ENCODE data around the gene FAM131A. TPM values are rescaled to one million over a fixed set of nuclear protein-coding genes. Genes with fewer than 3 reads are reported as not detected.

FAM131A gene
- total RNA-seq, 4 donors from 2014 or later = 53.9 to 71.4 (median 65.3) TPM

GRCh38 chr3:184347321-184348056 lies 10.1 kb downstream of the FAM131A start:
- H3K4me1 ChIP-seq = peaks cover 0 to 38% (median 5%) of the 10 kb centered on the region in 3 donors
- H3K36me3 ChIP-seq = peaks cover 0 to 44% of the 10 kb centered on the region in 2 donors
- H3K27ac ChIP-seq = no peak overlapping the region
- no peaks in the 10 kb centered on the region for H3K9me3 ChIP-seq
- no peak overlapping the region for H3K4me3 ChIP-seq
- no peak for ATAC-seq
- WGBS, 2 donors (ENCODE audit: low coverage in 1 of 2) = 44 to 69% methylated on average over 5 to 10 of the region's 12 CpGs
- H3K27me3 ChIP-seq = no peaks in the 10 kb centered on the region
- TF ChIP-seq, protein P1, sequence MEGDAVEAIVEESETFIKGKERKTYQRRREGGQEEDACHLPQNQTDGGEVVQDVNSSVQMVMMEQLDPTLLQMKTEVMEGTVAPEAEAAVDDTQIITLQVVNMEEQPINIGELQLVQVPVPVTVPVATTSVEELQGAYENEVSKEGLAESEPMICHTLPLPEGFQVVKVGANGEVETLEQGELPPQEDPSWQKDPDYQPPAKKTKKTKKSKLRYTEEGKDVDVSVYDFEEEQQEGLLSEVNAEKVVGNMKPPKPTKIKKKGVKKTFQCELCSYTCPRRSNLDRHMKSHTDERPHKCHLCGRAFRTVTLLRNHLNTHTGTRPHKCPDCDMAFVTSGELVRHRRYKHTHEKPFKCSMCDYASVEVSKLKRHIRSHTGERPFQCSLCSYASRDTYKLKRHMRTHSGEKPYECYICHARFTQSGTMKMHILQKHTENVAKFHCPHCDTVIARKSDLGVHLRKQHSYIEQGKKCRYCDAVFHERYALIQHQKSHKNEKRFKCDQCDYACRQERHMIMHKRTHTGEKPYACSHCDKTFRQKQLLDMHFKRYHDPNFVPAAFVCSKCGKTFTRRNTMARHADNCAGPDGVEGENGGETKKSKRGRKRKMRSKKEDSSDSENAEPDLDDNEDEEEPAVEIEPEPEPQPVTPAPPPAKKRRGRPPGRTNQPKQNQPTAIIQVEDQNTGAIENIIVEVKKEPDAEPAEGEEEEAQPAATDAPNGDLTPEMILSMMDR (IDR thresholded peaks at IDR 0.05) = no peak
- TF ChIP-seq EP300 (IDR thresholded peaks at IDR 0.05) (no peak), POLR2AphosphoS5 (IDR thresholded peaks at IDR 0.05) (no peak), POLR2A (IDR thresholded peaks at IDR 0.05) (no peak)

- no CpG with 5 or more reads among the region's 4 CpGs for WGBS, 2 donors (ENCODE audit: low coverage in 1 of 2)
These were observed 10.6 kb downstream of the FAM131A start for GRCh38 chr3:184348057-184348382.

DNA sequence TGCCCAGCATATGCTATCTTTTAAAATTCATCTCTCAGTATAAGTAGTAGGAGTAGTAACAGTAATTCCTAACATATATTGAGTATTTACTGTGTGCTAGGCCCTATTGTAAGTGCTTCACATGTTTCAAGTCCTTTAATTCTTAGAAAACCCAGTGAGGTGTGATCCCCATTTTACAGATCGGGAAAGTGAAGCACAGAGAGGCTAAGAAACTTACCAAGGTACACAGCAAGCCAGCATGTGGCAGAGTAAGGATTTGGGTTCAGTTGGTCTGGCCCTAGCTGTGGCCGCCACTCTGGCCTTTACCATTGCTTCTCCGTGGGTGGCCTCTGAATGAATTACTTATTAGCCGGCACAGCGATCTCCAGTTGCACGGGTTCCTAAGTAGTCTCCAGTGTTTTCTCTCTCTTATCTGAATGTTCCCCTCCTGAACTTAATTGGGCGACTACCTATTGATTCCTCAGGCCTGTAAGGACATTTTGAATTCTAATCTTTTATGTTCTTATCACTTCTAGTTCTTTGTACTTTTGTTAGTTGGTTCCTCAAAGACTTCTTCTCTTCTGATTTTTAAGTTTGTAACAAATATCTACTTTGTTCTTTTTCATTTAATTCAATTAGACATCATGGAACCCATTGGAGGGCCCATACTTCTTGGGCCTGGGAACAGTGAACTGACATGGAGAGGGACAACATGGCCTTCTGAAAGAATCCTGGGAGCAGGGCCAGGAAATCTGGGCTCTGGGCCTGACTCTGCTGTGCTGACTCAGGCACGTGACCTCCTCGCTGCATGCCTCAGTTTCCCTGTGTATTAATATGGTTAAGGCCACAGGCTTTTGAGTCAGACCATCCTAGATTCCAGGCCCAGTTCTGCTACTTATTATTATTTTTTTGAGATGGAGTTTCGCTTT lies 12.4 kb downstream of the FAM131A start:
- 78 to 83% methylated on average over 4 to 10 of the region's 10 CpGs for WGBS, 2 donors (ENCODE audit: low coverage in 1 of 2)
- peaks cover 0 to 45% (median 5%) of the 10 kb centered on the region in 3 donors for H3K4me1 ChIP-seq
- peaks cover 0 to 34% of the 10 kb centered on the region in 2 donors for H3K36me3 ChIP-seq
- no peak overlapping the region for H3K4me3 ChIP-seq
- no peak overlapping the region for H3K27ac ChIP-seq
- TF ChIP-seq, protein P1 (IDR thresholded peaks at IDR 0.05) = no peak
- TF ChIP-seq POLR2A (IDR thresholded peaks at IDR 0.05) (no peak), POLR2AphosphoS5 (IDR thresholded peaks at IDR 0.05) (no peak), EP300 (IDR thresholded peaks at IDR 0.05) (no peak)
- H3K27me3 ChIP-seq = no peaks in the 10 kb centered on the region
- no peaks in the 10 kb centered on the region for H3K9me3 ChIP-seq
- no peak for ATAC-seq

More at GRCh38 chr3:184348057-184348382, 10.6 kb downstream of the FAM131A start:
- Histone ChIP-seq H3K36me3 (peaks cover 0 to 44% of the 10 kb centered on the region in 2 donors), H3K9me3 (no peaks in the 10 kb centered on the region), H3K27me3 (no peaks in the 10 kb centered on the region), H3K4me3 (no peak overlapping the region), H3K4me1 (peaks cover 0 to 38% (median 5%) of the 10 kb centered on the region in 3 donors), H3K27ac (no peak overlapping the region)
- TF ChIP-seq POLR2A (IDR thresholded peaks at IDR 0.05) (no peak), EP300 (IDR thresholded peaks at IDR 0.05) (no peak), POLR2AphosphoS5 (IDR thresholded peaks at IDR 0.05) (no peak)
- TF ChIP-seq, protein P1 (IDR thresholded peaks at IDR 0.05) = no peak
- ATAC-seq = no peak

DNA sequence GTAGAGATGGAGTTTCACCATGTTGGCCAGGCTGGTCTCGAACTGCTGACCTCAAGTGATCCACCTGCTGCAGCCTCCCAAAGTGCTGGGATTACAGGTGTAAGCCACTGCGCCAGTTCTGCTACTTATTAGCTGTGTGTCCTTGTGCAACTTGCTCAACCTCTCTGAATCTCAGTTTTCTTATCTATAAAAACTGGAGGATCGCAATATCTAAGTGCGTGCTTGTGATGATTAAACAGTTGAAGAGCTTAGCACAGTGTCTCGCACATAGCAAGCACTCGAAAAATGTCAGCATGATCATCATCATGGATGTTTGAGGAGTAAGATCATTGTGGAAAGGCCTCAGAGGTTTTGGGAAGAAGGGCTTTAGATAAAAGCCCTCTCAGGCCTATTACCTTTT lies 13.2 kb downstream of the FAM131A start:
- Histone ChIP-seq H3K4me1 (peaks cover 0 to 37% (median 2%) of the 10 kb centered on the region in 3 donors), H3K27me3 (no peaks in the 10 kb centered on the region), H3K36me3 (peaks cover 0 to 34% of the 10 kb centered on the region in 2 donors), H3K9me3 (no peaks in the 10 kb centered on the region), H3K4me3 (no peak overlapping the region), H3K27ac (no peak overlapping the region)
- WGBS, 2 donors (ENCODE audit: low coverage in 1 of 2) = 82 to 94% methylated on average over 4 to 6 of the region's 6 CpGs
- ATAC-seq = no peak
- no peak for TF ChIP-seq POLR2A (IDR thresholded peaks at IDR 0.05)
- TF ChIP-seq, protein P1 (IDR thresholded peaks at IDR 0.05) = no peak
- no peak for TF ChIP-seq POLR2AphosphoS5 (IDR thresholded peaks at IDR 0.05)
- TF ChIP-seq EP300 (IDR thresholded peaks at IDR 0.05) = no peak
